Activated naive CD8-positive, alpha-beta T cell treated with anti-CD3 and anti-CD28 coated beads for 36 hours (primary cell): ENCODE data around the gene ME3. TPM values are rescaled to one million over a fixed set of nuclear protein-coding genes. Genes with fewer than 3 reads are reported as not detected.
"Not testable (repeated sequence)": the region's sequence is repeated elsewhere in the genome, so short reads cannot be mapped to it uniquely, and the experiment has no call there.

ENCODE experiments used
- DNase-seq: peaks from one replicate; pipeline ENCODE4 v3.0.0; 2021
- H3K27ac Mint-ChIP-seq: one replicate; pipeline ENCODE4 v1.8.0; 2022; ENCODE audit warnings: mild to moderate bottlenecking, moderate library complexity, mixed read lengths
- H3K27me3 Mint-ChIP-seq: one replicate; pipeline ENCODE4 v1.8.0; 2022; ENCODE audit warnings: mild to moderate bottlenecking, mixed read lengths
- H3K36me3 Mint-ChIP-seq: one replicate; pipeline ENCODE4 v1.8.0; 2021; ENCODE audit warnings: mild to moderate bottlenecking, mixed read lengths
- H3K4me1 Mint-ChIP-seq: one replicate; pipeline ENCODE4 v1.8.0; 2021; ENCODE audit warnings: mixed read lengths
- H3K4me3 Mint-ChIP-seq: one replicate; pipeline ENCODE4 v1.8.0; 2022; ENCODE audit warnings: mild to moderate bottlenecking, moderate library complexity, mixed read lengths
- H3K9me3 Mint-ChIP-seq: one replicate; pipeline ENCODE4 v1.8.0; 2022; ENCODE audit warnings: mixed read lengths
- total RNA-seq, 2 experiments: library from RNA; stranded (reverse); gene quantifications; one replicate each; pipeline ENCODE4 v1.2.3, GENCODE V29; 2021

Gene ME3
- total RNA-seq, 2 experiments from 2014 or later, result 3.8 to 4.8 TPM

DNA sequence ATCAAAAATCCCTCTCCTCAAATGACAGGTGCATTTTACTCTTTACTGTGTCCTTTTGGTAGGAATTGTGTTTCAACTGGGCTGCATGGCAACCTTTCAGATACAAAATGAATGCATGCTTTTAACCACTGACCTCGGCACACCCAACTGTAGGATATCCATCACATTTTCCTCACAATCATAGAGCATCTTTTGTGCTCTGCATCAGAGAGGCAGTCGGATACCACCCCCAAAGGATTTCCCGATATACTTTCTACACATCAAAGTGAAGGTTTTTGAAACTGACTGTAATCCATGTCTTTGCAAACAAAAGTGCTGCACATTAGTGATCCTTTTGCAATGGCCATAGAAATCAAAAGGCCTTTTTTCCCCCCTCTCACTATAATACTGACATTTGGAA lies 9.1 kb downstream of the ME3 start:
- H3K36me3 Mint-ChIP-seq, result no peaks in the 10 kb centered on the region
- no peaks in the 10 kb centered on the region for H3K4me1 Mint-ChIP-seq
- H3K4me3 Mint-ChIP-seq, result no peak overlapping the region
- peaks cover 16% of the 10 kb centered on the region for H3K27me3 Mint-ChIP-seq
- H3K9me3 Mint-ChIP-seq, result no peaks in the 10 kb centered on the region
- no peak for DNase-seq
- H3K27ac Mint-ChIP-seq, result no peak overlapping the region

- no peaks in the 10 kb centered on the region for H3K4me1 Mint-ChIP-seq
- H3K36me3 Mint-ChIP-seq, result no peaks in the 10 kb centered on the region
- no peak overlapping the region for H3K27ac Mint-ChIP-seq
- peaks cover 11% of the 10 kb centered on the region for H3K27me3 Mint-ChIP-seq
- H3K4me3 Mint-ChIP-seq, result no peak overlapping the region
- no peak for DNase-seq
- H3K9me3 Mint-ChIP-seq, result peaks cover 4% of the 10 kb centered on the region
These were observed 11.7 kb downstream of the ME3 start for GRCh38 chr11:86660736-86661135.

GRCh38 chr11:86660088-86660487 lies 12.3 kb downstream of the ME3 start:
- H3K4me1 Mint-ChIP-seq, result no peaks in the 10 kb centered on the region
- H3K36me3 Mint-ChIP-seq, result no peaks in the 10 kb centered on the region
- no peak overlapping the region for H3K4me3 Mint-ChIP-seq
- H3K27ac Mint-ChIP-seq, result no peak overlapping the region
- H3K27me3 Mint-ChIP-seq, result peaks cover 11% of the 10 kb centered on the region
- no peak for DNase-seq
- H3K9me3 Mint-ChIP-seq, result peaks cover 4% of the 10 kb centered on the region

DNA sequence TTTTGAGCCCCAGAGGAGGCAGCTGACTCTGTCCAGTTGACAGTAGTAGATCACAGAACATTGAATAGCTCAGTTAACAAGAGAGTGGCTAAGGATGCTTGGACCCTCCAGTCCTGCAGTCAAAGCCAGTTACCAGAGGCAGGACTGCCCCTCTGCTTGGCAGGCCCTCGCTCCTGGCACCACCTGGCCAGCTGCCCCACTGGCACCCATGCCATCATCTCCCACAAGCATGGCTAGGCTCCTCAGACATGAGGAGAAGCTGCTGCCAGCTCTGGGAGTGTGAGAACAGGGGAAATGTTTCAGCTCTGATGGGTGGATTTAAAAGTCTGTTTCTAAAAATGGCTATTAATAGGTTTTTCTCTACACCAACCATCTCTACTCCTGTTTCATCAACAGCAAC lies 13.9 kb downstream of the ME3 start:
- no peak for DNase-seq
- no peaks in the 10 kb centered on the region for H3K36me3 Mint-ChIP-seq
- H3K27ac Mint-ChIP-seq, result no peak overlapping the region
- no peaks in the 10 kb centered on the region for H3K4me1 Mint-ChIP-seq
- H3K9me3 Mint-ChIP-seq, result peaks cover 4% of the 10 kb centered on the region
- no peak overlapping the region for H3K4me3 Mint-ChIP-seq
- H3K27me3 Mint-ChIP-seq, result peaks cover 10% of the 10 kb centered on the region

DNA sequence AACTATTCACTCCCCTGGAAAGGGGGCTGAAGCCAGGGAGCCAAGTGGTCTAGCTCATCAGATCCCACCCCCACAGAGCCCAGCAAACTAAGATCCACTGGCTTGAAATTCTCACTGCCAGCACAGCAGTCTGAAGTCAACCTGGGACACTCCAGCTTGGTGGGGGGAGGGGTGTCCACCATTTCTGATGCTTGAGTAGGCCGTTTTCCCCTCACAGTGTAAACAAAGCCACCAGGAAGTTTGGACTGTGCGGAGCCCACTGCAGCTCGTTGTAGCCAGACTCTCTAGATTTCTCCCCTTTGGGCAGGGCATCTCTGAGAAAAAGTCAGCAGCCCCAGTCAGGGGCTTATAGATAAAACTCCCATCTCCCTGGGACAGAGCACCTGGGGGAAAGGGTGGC lies 27.2 kb downstream of the ME3 start:
- H3K4me1 Mint-ChIP-seq, DNase-seq, H3K36me3 Mint-ChIP-seq, H3K27ac Mint-ChIP-seq, H3K4me3 Mint-ChIP-seq: not testable (repeated sequence)
- Mint-ChIP-seq H3K27me3 (peaks cover 39% of the 10 kb centered on the region), H3K9me3 (peaks cover 16% of the 10 kb centered on the region)

DNA sequence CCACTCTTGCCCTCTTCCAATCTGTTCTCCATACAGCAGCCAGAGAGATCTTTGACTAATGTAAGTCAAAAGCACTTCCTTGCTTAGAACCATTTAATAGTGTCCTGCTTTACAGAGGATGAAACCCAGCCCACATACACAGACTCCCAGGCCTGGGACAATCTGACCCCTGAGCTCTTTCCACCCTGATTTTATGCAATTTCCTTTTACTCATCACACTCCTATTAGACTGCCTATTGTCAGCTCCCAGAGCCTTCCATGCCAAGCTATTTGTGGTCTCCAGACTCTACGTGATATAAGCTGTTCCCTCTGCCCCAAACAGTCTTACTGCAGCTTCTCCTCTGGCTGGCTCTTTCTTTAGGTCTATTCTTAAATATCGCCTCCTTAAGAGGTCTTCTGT lies 28.1 kb downstream of the ME3 start:
- H3K27me3 Mint-ChIP-seq, result peaks cover 39% of the 10 kb centered on the region
- peaks cover 16% of the 10 kb centered on the region for H3K9me3 Mint-ChIP-seq
- no peak for DNase-seq
- H3K36me3 Mint-ChIP-seq, result peaks cover 5% of the 10 kb centered on the region
- no peak overlapping the region for H3K27ac Mint-ChIP-seq
- no peak overlapping the region for H3K4me3 Mint-ChIP-seq
- H3K4me1 Mint-ChIP-seq, result peaks cover 10% of the 10 kb centered on the region

GRCh38 chr11:86641537-86642261 lies 30.7 kb downstream of the ME3 start:
- peaks cover 5% of the 10 kb centered on the region for H3K36me3 Mint-ChIP-seq
- H3K4me1 Mint-ChIP-seq, result peaks cover 19% of the 10 kb centered on the region
- peaks cover 27% of the 10 kb centered on the region for H3K27me3 Mint-ChIP-seq
- peaks cover 16% of the 10 kb centered on the region for H3K9me3 Mint-ChIP-seq
- no peak overlapping the region for H3K27ac Mint-ChIP-seq
- H3K4me3 Mint-ChIP-seq, result no peak overlapping the region
- DNase-seq, result no peak

GRCh38 chr11:86639137-86639536 lies 33.3 kb downstream of the ME3 start:
- Mint-ChIP-seq H3K27me3 (peaks cover 20% of the 10 kb centered on the region), H3K4me1 (peaks cover 19% of the 10 kb centered on the region), H3K36me3 (peaks cover 5% of the 10 kb centered on the region), H3K9me3 (peaks cover 10% of the 10 kb centered on the region), H3K4me3 (no peak overlapping the region), H3K27ac (no peak overlapping the region)
- no peak for DNase-seq

GRCh38 chr11:86638673-86639072 lies 33.7 kb downstream of the ME3 start:
- H3K9me3 Mint-ChIP-seq, result peaks cover 10% of the 10 kb centered on the region
- H3K27me3 Mint-ChIP-seq, result peaks cover 20% of the 10 kb centered on the region
- H3K27ac Mint-ChIP-seq, result no peak overlapping the region
- no peak overlapping the region for H3K4me3 Mint-ChIP-seq
- no peak for DNase-seq
- H3K4me1 Mint-ChIP-seq, result peaks cover 19% of the 10 kb centered on the region
- peaks cover 5% of the 10 kb centered on the region for H3K36me3 Mint-ChIP-seq

DNA sequence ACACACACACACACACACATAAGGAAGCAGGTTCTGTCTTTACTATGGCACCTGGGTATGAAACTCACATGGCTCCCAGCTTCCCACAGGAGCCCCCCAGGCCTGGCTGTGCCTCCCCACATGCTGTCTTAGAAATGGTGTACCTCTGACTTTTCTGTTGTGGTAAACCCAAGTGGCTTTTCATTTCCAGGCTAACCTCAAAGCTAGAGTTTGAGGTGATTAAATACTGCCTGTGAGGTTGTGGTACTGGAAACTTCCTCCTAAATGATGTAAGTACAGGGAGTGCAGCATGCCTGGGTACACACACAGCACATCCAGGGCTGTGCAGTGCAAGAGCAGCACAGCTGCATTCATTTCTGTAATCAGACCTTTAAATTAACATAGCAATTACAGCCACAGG lies 34.4 kb downstream of the ME3 start:
- Mint-ChIP-seq H3K4me1 (peaks cover 22% of the 10 kb centered on the region), H3K9me3 (peaks cover 10% of the 10 kb centered on the region), H3K27ac (peak overlapping the region; percentile 23), H3K27me3 (peaks cover 19% of the 10 kb centered on the region), H3K36me3 (peaks cover 5% of the 10 kb centered on the region), H3K4me3 (no peak overlapping the region)
- DNase-seq, result peak; percentile 39

GRCh38 chr11:86636275-86636674 lies 36.1 kb downstream of the ME3 start:
- Mint-ChIP-seq H3K36me3 (peaks cover 5% of the 10 kb centered on the region), H3K27me3 (peaks cover 24% of the 10 kb centered on the region), H3K9me3 (peaks cover 10% of the 10 kb centered on the region), H3K4me1 (peaks cover 23% of the 10 kb centered on the region), H3K27ac (no peak overlapping the region), H3K4me3 (no peak overlapping the region)
- DNase-seq, result no peak

GRCh38 chr11:86632499-86633269 lies 39.7 kb downstream of the ME3 start:
- no peaks in the 10 kb centered on the region for H3K9me3 Mint-ChIP-seq
- DNase-seq, result peak; percentile 54
- peaks cover 8% of the 10 kb centered on the region for H3K4me1 Mint-ChIP-seq

DNA sequence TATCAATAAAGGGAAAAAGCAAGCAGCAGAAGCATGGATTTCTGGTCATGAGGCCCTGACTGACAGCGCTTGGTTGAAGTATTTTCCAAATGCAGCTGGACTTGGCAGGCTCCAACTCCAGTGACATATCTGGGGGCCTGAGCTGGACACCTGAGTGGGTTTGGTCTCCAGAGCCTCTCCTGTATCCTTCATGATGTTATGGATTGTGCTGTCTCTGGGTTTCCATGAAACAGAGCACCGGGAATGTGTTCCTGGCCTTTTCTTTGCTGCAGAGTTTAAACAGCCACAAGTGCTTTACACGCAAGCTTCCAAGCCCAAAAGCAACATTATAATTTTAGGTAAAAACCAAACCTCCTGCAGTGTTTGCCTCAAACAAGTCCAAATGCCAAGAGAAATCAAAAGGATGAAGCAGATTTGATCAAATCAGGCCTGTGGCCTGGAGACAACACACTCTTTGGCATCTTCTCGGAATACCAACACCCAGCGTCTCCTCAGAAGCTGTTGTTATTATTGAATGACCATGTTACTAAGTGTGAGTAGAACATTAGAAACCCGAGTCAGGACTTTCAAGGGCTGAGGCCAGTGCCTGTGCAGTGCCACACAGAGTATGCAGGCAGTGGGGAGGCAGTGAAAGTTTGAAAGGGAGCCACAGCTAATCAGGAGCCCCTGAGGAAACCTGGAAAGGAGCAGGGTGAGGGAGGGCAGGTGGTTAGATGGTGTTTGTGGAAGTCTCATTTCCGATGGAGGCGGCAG lies 42.0 kb downstream of the ME3 start:
- H3K27me3 Mint-ChIP-seq, result peaks cover 16% of the 10 kb centered on the region
- no peaks in the 10 kb centered on the region for H3K36me3 Mint-ChIP-seq

More at GRCh38 chr11:86632499-86633269, 39.7 kb downstream of the ME3 start:
- Mint-ChIP-seq H3K36me3 (no peaks in the 10 kb centered on the region), H3K27me3 (peaks cover 19% of the 10 kb centered on the region), H3K4me3 (no peak overlapping the region), H3K27ac (no peak overlapping the region)

DNA sequence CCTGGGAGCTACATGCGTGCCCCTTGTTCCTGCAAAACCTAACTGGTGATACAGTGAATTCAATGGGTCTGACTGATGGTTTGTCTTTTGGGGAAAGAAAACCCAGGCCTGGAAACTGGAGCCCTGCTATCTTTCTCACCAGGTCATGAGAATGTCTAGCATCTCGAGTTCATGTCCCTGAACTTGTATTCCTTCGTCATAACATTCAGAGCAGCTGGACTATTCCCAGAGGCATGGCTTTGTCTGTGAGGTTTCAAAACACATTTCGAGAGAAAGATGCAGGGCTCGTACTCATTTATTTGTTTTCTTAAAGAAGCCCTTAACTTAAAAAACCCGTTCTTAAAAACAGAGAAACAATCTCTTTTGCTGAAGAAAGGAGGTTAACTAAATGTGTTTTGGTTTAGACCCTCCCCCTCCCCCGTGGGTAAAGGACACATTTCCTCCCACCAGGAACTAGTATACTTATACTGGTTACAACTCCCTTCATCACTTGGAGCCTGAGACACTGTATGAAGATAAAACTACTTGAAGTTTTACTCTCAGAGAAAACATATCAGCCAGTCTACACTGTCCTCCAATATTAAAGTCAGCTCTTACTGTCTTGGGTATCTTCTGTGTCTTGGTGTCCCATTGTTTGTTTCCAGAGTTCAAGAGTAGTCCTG lies 43.2 kb downstream of the ME3 start:
- H3K4me1 Mint-ChIP-seq, result peaks cover 5% of the 10 kb centered on the region
- H3K27me3 Mint-ChIP-seq, result peaks cover 15% of the 10 kb centered on the region
- no peak overlapping the region for H3K27ac Mint-ChIP-seq
- no peak for DNase-seq
- H3K36me3 Mint-ChIP-seq, result no peaks in the 10 kb centered on the region
- H3K4me3 Mint-ChIP-seq, result no peak overlapping the region
- H3K9me3 Mint-ChIP-seq, result no peaks in the 10 kb centered on the region

More for the DNA sequence above, 42.0 kb downstream of the ME3 start:
- no peak overlapping the region for H3K27ac Mint-ChIP-seq
- no peak for DNase-seq
- peaks cover 5% of the 10 kb centered on the region for H3K4me1 Mint-ChIP-seq
- H3K9me3 Mint-ChIP-seq, result no peaks in the 10 kb centered on the region
- no peak overlapping the region for H3K4me3 Mint-ChIP-seq
